HFFc6 (cell line): ENCODE results near the gene KIRREL3. TPM values are rescaled to one million over a fixed set of nuclear protein-coding genes. Genes with fewer than 3 reads are reported as not detected.

Experiments
- DNase-seq: peaks from one replicate; pipeline ENCODE4 v3.0.0-alpha.2; 2018
- H3K27ac Mint-ChIP-seq: 2 replicates; pipeline ENCODE4 v1.8.0; 2020; ENCODE audit warnings: mild to moderate bottlenecking, mixed read lengths
- H3K27me3 Mint-ChIP-seq: 2 replicates; pipeline ENCODE4 v1.8.0; 2021; ENCODE audit warnings: mild to moderate bottlenecking, moderate library complexity, mixed read lengths; ENCODE audit not compliant: insufficient read depth
- H3K36me3 Mint-ChIP-seq: 2 replicates; pipeline ENCODE4 v1.8.0; 2021; ENCODE audit warnings: low read depth, mixed read lengths
- H3K4me1 Mint-ChIP-seq: 2 replicates; pipeline ENCODE4 v1.8.0; 2020; ENCODE audit warnings: low read depth, mixed read lengths
- H3K4me3 Mint-ChIP-seq: 2 replicates; pipeline ENCODE4 v1.8.0; 2020; ENCODE audit warnings: mild to moderate bottlenecking, moderate library complexity, mixed read lengths
- H3K9me3 Mint-ChIP-seq: 2 replicates; pipeline ENCODE4 v1.8.0; 2020; ENCODE audit warnings: mild to moderate bottlenecking, mixed read lengths
- CTCF ChIP-seq: fragments of 200-600 bp; sonication (generic); IDR thresholded peaks from 2 replicates; pipeline ENCODE4 v1.5.0; 2021; ENCODE audit warnings: antibody characterized with exemption, mild to moderate bottlenecking
- long read RNA-seq: library from polyadenylated mRNA; unstranded; transcript quantifications from one replicate; pipeline ENCODE4 v2.0.0, GENCODE V29; 2019
- total RNA-seq, 6 experiments: library from RNA; stranded (reverse); fragmentation: NEBNext Ultra II Directional; extraction: Animal tissue kit (Norgen Biotek cat#: 25700); gene quantifications; 2 replicates in 1 of 6; 3 replicates in 5 of 6; pipeline ENCODE4 v1.2.3, GENCODE V29; 2021

Gene KIRREL3
- total RNA-seq = 10 to 100 TPM; 22.2 to 38.2 (median 33.2) TPM
- long read RNA-seq, partial matches to known transcripts = 5 of 9 reads
- long read RNA-seq, other reads (novel, unspliced or antisense) = 4 of 9 reads

DNA sequence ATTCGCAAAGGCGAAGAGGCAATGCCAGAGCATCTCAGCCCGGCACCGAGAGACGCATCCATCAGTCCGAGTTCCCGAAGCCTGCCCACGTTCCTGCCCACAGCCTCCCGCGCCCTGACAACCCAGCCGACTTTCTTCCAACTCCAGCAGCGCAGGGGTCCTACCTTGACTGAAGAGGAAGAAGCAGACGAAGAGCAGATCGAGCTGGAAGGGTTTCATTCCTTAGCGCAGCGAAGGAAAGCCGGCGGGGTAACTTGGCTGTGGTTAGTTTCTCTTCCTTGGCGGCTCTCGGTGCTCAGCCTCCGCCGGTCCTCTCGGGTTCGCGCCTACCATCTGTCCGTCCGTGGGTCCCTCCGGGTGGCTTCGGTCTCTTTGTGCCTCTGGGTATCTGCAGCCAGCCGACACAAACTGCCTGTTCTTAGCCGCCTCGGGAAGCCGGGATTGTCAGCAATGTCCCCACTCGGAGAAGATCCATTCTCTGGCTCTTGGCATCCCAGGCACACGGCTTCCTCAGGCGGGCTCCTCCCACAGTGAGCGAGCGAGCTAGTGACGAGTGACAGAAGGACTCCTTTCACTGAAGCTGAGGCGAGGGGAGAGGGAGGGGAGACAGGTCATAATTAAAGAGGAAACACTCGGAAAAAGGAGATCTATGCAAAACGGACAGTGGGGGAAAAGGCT is at the start of gene KIRREL3:
Gene KIRREL3 (minus strand): TSS at position 480 of the 678 bp plus-strand sequence.
- peaks cover 20% of the 10 kb centered on the region for H3K4me1 Mint-ChIP-seq
- no peaks in the 10 kb centered on the region; the same call in 1 of the 2 replicates for H3K27me3 Mint-ChIP-seq
- no peak for TF ChIP-seq CTCF
- H3K9me3 Mint-ChIP-seq = no peaks in the 10 kb centered on the region
- no peak within 1 kb of the TSS for H3K4me3 Mint-ChIP-seq
- peaks cover 13% of the 10 kb centered on the region for H3K36me3 Mint-ChIP-seq
- H3K27ac Mint-ChIP-seq = no peak within 1 kb of the TSS; the same call in 1 of the 2 replicates
- DNase-seq = peak; percentile 50

- Mint-ChIP-seq H3K27ac (no peak overlapping the region), H3K36me3 (no peaks in the 10 kb centered on the region), H3K4me3 (no peak overlapping the region), H3K27me3 (peaks cover 36% of the 10 kb centered on the region), H3K9me3 (no peaks in the 10 kb centered on the region), H3K4me1 (no peaks in the 10 kb centered on the region)
- no peak for DNase-seq
- no peak for TF ChIP-seq CTCF
These were observed 49.6 kb upstream of the KIRREL3 start for GRCh38 chr11:127050186-127050585.

DNA sequence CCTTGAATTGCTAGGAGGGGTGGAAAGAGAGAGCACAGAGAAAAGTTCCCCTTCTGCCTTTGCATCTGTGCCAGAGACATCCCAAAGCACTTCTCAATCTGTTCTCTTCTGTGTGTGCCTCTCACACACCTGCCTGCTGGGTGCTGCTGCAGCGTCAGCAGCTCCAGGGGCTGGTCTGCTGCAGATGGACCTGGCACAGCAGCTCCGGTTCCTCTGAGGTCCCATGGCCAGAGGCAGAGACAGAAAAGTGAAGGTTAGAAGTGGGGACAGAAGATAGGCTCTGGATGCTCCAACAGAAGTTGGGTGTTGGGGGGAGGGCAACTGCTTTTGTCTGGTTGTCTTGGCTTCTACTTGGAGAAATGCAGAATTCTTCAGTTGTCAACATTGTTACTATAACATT is 48.9 kb upstream of the KIRREL3 start:
- no peaks in the 10 kb centered on the region for H3K4me1 Mint-ChIP-seq
- no peak for DNase-seq
- H3K36me3 Mint-ChIP-seq = no peaks in the 10 kb centered on the region
- no peak overlapping the region for H3K4me3 Mint-ChIP-seq
- H3K9me3 Mint-ChIP-seq = no peaks in the 10 kb centered on the region
- no peak overlapping the region for H3K27ac Mint-ChIP-seq
- no peak for TF ChIP-seq CTCF
- H3K27me3 Mint-ChIP-seq = peaks cover 36% of the 10 kb centered on the region

- peaks cover 33% of the 10 kb centered on the region for H3K4me1 Mint-ChIP-seq
- H3K9me3 Mint-ChIP-seq = no peaks in the 10 kb centered on the region
- no peak for DNase-seq
- H3K27me3 Mint-ChIP-seq = peaks cover 20% of the 10 kb centered on the region
- H3K36me3 Mint-ChIP-seq = no peaks in the 10 kb centered on the region
- H3K4me3 Mint-ChIP-seq = no peak overlapping the region
- no peak for TF ChIP-seq CTCF
- no peak overlapping the region for H3K27ac Mint-ChIP-seq
These were observed 44.0 kb upstream of the KIRREL3 start for GRCh38 chr11:127044535-127044934.

DNA sequence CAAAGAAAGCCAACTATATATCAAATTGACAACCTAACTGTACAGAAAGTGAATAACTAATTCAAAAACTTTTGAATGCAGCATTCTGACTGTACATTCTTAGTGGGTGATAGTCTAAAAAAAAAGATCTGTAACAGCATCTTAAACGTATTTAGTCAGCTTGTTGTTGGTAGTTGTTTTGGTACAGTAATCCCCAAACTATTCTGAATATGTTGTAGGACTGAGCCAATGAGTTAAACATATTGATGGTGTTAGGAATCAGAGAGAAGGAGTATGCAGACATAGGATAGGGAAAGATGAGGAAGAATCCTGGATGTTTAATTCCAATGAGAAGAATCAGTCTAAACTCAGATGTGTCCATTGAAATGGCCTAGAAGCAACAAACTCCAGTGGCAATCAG is 41.9 kb upstream of the KIRREL3 start:
- peaks cover 11% of the 10 kb centered on the region for H3K27me3 Mint-ChIP-seq
- peaks cover 37% of the 10 kb centered on the region for H3K4me1 Mint-ChIP-seq
- no peaks in the 10 kb centered on the region for H3K9me3 Mint-ChIP-seq
- H3K27ac Mint-ChIP-seq = peak overlapping the region; percentile 25; the same call in 1 of the 2 replicates
- H3K36me3 Mint-ChIP-seq = no peaks in the 10 kb centered on the region
- no peak overlapping the region for H3K4me3 Mint-ChIP-seq
- DNase-seq = peak; percentile 76
- no peak for TF ChIP-seq CTCF
